GM12878 (cell line): ENCODE results near the gene FBXW9. TPM values are rescaled to one million over a fixed set of nuclear protein-coding genes. Genes with fewer than 3 reads are reported as not detected.

Experiments
- ATAC-seq: fragments of 200-7000 bp; cut with Tn5 transposase; 3 replicates; pipeline ENCODE4 v1.9.1; 2020; ENCODE audit warnings: mild to moderate bottlenecking, moderate library complexity
- BruUV-seq: library from RNA; stranded (reverse); fragments of 400-500 nt; replicated peaks from 2 replicates; lab custom pipeline; 2021; lab: Mats Ljungman, UMichigan
- CTCF ChIA-PET: fragments of 300-600 bp; sonication (Branson Sonifier 250); formaldehyde crosslinking; extraction: SDS; loops from one replicate; lab custom pipeline; 2021; ENCODE audit warnings: inconsistent platforms; lab: Yijun Ruan, JAX
- POLR2A ChIA-PET: fragments of 350-600 bp; formaldehyde crosslinking; extraction: SDS; loops from one replicate; lab custom pipeline; 2021; ENCODE audit warnings: inconsistent platforms; lab: Charles Lee
- RAD21 ChIA-PET: fragments of 300-600 bp; sonication (Branson Sonifier 250); formaldehyde crosslinking; loops from one replicate; lab custom pipeline; 2023; ENCODE audit warnings: antibody characterized with exemption; ENCODE audit not compliant: unreplicated experiment; lab: Charles Lee
- SMC1A ChIA-PET: fragments of 300-600 bp; sonication (Branson Sonifier 250); formaldehyde crosslinking; loops from one replicate; lab custom pipeline; 2023; ENCODE audit not compliant: unreplicated experiment, uncharacterized antibody; lab: Charles Lee
- DNase-seq: peaks from one replicate; pipeline ENCODE4 v3.0.0-alpha.2; 2011; ENCODE audit warnings: low read depth, low spot score
- FAIRE-seq: peaks from 3 replicates; lab custom pipeline; 2011; peaks lifted over from hg19 to GRCh38; lab: Jason Lieb, UNC
- H2AFZ ChIP-seq: 2 replicates; pipeline ENCODE4 v1.6.0; 2011; ENCODE audit warnings: low read depth, low read length, control low read depth; ENCODE audit not compliant: control insufficient read depth
- H3K27ac ChIP-seq: 2 replicates; pipeline ENCODE4 v1.5.1; 2011; ENCODE audit warnings: control low read depth; ENCODE audit not compliant: control insufficient read depth, insufficient read depth
- H3K27me3 ChIP-seq, 2 experiments: replicated peaks in 1 of 2; 2 replicates each; pipeline versions ENCODE4 v1.6.0 to v1.6.1; 2011; ENCODE audit warnings: low read length in 1 of 2; ENCODE audit not compliant: control insufficient read depth in 2 of 2, insufficient read depth in 2 of 2
- H3K36me3 ChIP-seq, 2 experiments: 2 replicates each; pipeline ENCODE4 v1.5.1; 2011; ENCODE audit warnings: low read length in 1 of 2; ENCODE audit not compliant: control insufficient read depth in 2 of 2, insufficient read depth in 2 of 2
- H3K4me1 ChIP-seq: 2 replicates; pipeline ENCODE4 v1.6.1; 2011; ENCODE audit warnings: mild to moderate bottlenecking, low read length, moderate library complexity, mixed read lengths; ENCODE audit not compliant: control insufficient read depth, insufficient read depth
- H3K4me2 ChIP-seq: 2 replicates; pipeline ENCODE4 v1.6.0; 2011; ENCODE audit warnings: control low read depth; ENCODE audit not compliant: control insufficient read depth, insufficient read depth
- H3K4me3 ChIP-seq: fragments of 200-600 bp; sonication (generic); 2 replicates; pipeline ENCODE4 v1.5.1; 2016
- H3K79me2 ChIP-seq: 2 replicates; pipeline ENCODE4 v1.6.0; 2011; ENCODE audit warnings: low read length; ENCODE audit not compliant: control insufficient read depth, insufficient read depth
- H3K9ac ChIP-seq: 2 replicates; pipeline ENCODE4 v1.8.0; 2011; ENCODE audit warnings: low read length, control low read depth, mixed read lengths; ENCODE audit not compliant: control insufficient read depth, insufficient read depth
- H3K9me3 ChIP-seq: replicated peaks from 3 replicates; pipeline ENCODE4 v1.5.1; 2011; ENCODE audit warnings: mild to moderate bottlenecking, low read length; ENCODE audit not compliant: control insufficient read depth, insufficient read depth
- H4K20me1 ChIP-seq: 2 replicates; pipeline ENCODE4 v1.6.0; 2011; ENCODE audit not compliant: control insufficient read depth, insufficient read depth
- BCLAF1 ChIP-seq: fragments of 450-650 bp; IDR thresholded peaks from 2 replicates; pipeline ENCODE4 v1.6.1; 2017; ENCODE audit warnings: antibody characterized with exemption, mild to moderate bottlenecking, moderate library complexity
- CREM ChIP-seq: IDR thresholded peaks from 2 replicates; pipeline ENCODE4 v1.6.1; 2014; ENCODE audit warnings: antibody characterized with exemption, low read depth
- GABPA ChIP-seq: IDR thresholded peaks from 2 replicates; pipeline ENCODE4 v1.6.1; 2014; ENCODE audit warnings: antibody characterized with exemption, low read depth, mild to moderate bottlenecking, inconsistent platforms
- HSF1 ChIP-seq: fragments of 150-350 bp; IDR thresholded peaks from 2 replicates; pipeline ENCODE4 v1.6.1; 2014; ENCODE audit warnings: mild to moderate bottlenecking, low read depth, low read length
- JUNB ChIP-seq: IDR thresholded peaks from 2 replicates; pipeline ENCODE4 v1.6.1; 2016; ENCODE audit warnings: antibody characterized with exemption, mild to moderate bottlenecking
- RBBP5 ChIP-seq: fragments of 200-600 bp; sonication (generic); conservative IDR thresholded peaks from 2 replicates; pipeline ENCODE4 v1.6.1; 2016
- SIX5 ChIP-seq: IDR thresholded peaks from 2 replicates; pipeline ENCODE4 v1.6.1; 2011; ENCODE audit warnings: mild to moderate bottlenecking, low read depth, low read length, moderate library complexity; ENCODE audit not compliant: severe bottlenecking
- SMAD5 ChIP-seq: IDR thresholded peaks from 2 replicates; pipeline ENCODE4 v1.6.1; 2016; ENCODE audit warnings: antibody characterized with exemption, low read depth
- SUPT20H ChIP-seq: IDR thresholded peaks from 2 replicates; pipeline ENCODE4 v1.6.1; 2011; ENCODE audit warnings: low read depth, mild to moderate bottlenecking, low read length, moderate library complexity, borderline replicate concordance; ENCODE audit not compliant: control insufficient read depth
- WRNIP1 ChIP-seq: IDR thresholded peaks from 2 replicates; pipeline ENCODE4 v1.6.1; 2011; ENCODE audit warnings: low read depth, low read length, improper control_type of control experiment, borderline replicate concordance
- ZNF622 ChIP-seq: fragments of 450-650 bp; IDR thresholded peaks from 2 replicates; pipeline ENCODE4 v1.6.1; 2017; ENCODE audit warnings: mild to moderate bottlenecking, inconsistent platforms
- WGBS: methylation state at CpG from one replicate; pipeline ENCODE4 v1.1.6; 2016; ENCODE audit warnings: low lambda C conversion rate; ENCODE audit not compliant: insufficient replicate concordance, insufficient coverage; ENCODE audit errors: missing lambda C conversion rate; 5-methylcytosine and 5-hydroxymethylcytosine counted together
- in situ Hi-C: fragments of 300-500 bp; cut with MboI; formaldehyde crosslinking; loops from 9 replicates; pipeline ENCODE4 v1.14.3; 2018; ENCODE audit warnings: mixed read lengths
- intact Hi-C: fragments of 100-400 bp; cut with micrococcal nuclease; formaldehyde crosslinking; loops from one replicate; pipeline ENCODE4 v1.14.2; 2022; ENCODE audit not compliant: unreplicated experiment
- polyA plus RNA-seq, 11 experiments: library from polyadenylated mRNA; depleted of rRNA in 4 of 11; unstranded in 6 of 11; stranded (reverse) in 5 of 11; fragments of >200 nt; fragmentation: Nextera tagmentation in 4 of 11; fragmentation: Illumina TruSeq in 1 of 11; extraction: Ambion mirVana in 4 of 11; extraction: Trizol in 1 of 11; gene quantifications; 1 replicate in 1 of 11; 2 replicates in 10 of 11; pipeline versions ENCODE4 v1.2.1 to v1.2.3, GENCODE V29; 2011 to 2016; ENCODE audit warnings: inconsistent platforms in 2 of 11, missing spikeins in 2 of 11, low read depth in 1 of 11
- total RNA-seq, 4 experiments: library from RNA; depleted of rRNA in 3 of 4; stranded (reverse); fragments of >200 nt in 3 of 4; fragmentation: Illumina TruSeq in 1 of 4; extraction: Trizol in 1 of 4; gene quantifications; 2 replicates each; pipeline versions ENCODE4 v1.2.1 to v1.2.3, GENCODE V29; 2013 to 2021
- TF ChIP-seq, protein P1 (sequence below), 3 experiments: IDR thresholded peaks in 2 of 3; conservative IDR thresholded peaks in 1 of 3; 2 replicates each; pipeline ENCODE4 v1.5.1; 2011; ENCODE audit warnings: low read depth in 3 of 3, low read length in 3 of 3, mild to moderate bottlenecking in 3 of 3, control low read depth in 2 of 3, moderate library complexity in 2 of 3, inconsistent platforms in 1 of 3, mixed read lengths in 1 of 3; ENCODE audit not compliant: control insufficient read depth in 2 of 3, insufficient read depth in 1 of 3; ENCODE audit errors: extremely low read depth in 1 of 3

The FBXW9 gene
- total and polyA plus RNA-seq, 10 of the 15 experiments (the other 5 are each of a cell fraction or from before 2014, with no cell fraction given): 0.21 to 14.8 (median 7.3) TPM

DNA sequence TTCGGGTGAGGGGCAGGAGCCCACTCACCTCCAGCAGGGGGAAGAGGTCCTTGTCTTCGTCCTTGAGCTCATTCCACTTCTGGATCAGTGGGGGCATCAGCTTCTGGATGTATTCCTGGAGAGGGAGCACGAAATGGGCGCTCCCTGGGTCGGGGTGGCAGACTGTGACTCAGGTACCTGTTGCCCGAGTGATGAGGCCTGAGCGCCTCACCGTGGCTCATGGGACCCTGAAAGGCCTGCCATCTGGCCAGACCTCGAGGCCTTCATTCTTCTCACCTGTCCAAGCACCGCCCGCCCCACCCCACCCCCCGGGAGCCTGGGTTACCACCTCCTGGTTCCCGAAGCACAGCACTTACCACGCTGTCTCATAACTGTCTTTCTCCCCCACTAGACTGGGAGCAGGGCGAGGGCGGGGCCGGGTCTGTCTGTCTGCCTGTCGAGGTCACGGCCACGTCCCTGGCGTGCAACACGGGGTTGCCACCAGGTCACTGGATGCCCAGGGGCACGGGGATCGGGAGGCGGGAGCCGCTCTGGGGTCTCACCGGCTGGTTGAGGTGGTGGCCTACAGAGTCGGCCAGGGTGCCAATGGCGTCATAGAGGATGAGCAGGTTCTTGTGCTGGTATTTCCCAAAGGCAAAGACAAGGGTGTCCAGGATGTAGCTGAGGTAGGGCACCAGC is 9.4 kb upstream of the FBXW9 start:
- Histone ChIP-seq H3K27me3 (no peaks in the 10 kb centered on the region), H2AFZ (no peak overlapping the region), H3K9ac (no peak overlapping the region), H3K4me2 (no peak overlapping the region), H3K4me1 (no peaks in the 10 kb centered on the region), H3K36me3 (peaks cover 31 to 49% of the 10 kb centered on the region in 2 experiments), H3K4me3 (no peak overlapping the region), H4K20me1 (no peaks in the 10 kb centered on the region), H3K9me3 (no peaks in the 10 kb centered on the region), H3K27ac (no peak overlapping the region), H3K79me2 (no peaks in the 10 kb centered on the region)
- in situ Hi-C loops: no loop called here
- intact Hi-C loops: no loop called here
- ATAC-seq (no peak), DNase-seq (no peak), FAIRE-seq (no peak)
- ChIA-PET SMC1A (no interaction called here), RAD21 (no interaction called here), POLR2A (no interaction called here), CTCF (no interaction called here)
- BruUV-seq: no TSS peak
- WGBS: 97% methylated on average over 24 of the region's 29 CpGs
- TF ChIP-seq CREM: no peak
- no peak for TF ChIP-seq GABPA
- TF ChIP-seq RBBP5: no peak
- TF ChIP-seq SMAD5: no peak
- TF ChIP-seq JUNB: no peak
- no peak for TF ChIP-seq HSF1
- no peak for TF ChIP-seq SIX5
- TF ChIP-seq ZNF622: no peak
- no peak for TF ChIP-seq WRNIP1
- no peak for TF ChIP-seq SUPT20H
- TF ChIP-seq, protein P1, sequence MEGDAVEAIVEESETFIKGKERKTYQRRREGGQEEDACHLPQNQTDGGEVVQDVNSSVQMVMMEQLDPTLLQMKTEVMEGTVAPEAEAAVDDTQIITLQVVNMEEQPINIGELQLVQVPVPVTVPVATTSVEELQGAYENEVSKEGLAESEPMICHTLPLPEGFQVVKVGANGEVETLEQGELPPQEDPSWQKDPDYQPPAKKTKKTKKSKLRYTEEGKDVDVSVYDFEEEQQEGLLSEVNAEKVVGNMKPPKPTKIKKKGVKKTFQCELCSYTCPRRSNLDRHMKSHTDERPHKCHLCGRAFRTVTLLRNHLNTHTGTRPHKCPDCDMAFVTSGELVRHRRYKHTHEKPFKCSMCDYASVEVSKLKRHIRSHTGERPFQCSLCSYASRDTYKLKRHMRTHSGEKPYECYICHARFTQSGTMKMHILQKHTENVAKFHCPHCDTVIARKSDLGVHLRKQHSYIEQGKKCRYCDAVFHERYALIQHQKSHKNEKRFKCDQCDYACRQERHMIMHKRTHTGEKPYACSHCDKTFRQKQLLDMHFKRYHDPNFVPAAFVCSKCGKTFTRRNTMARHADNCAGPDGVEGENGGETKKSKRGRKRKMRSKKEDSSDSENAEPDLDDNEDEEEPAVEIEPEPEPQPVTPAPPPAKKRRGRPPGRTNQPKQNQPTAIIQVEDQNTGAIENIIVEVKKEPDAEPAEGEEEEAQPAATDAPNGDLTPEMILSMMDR (IDR thresholded peaks at IDR 0.05 in 2 of 3, conservative IDR thresholded peaks at IDR 0.05 in 1 of 3; ENCODE audit: control insufficient read depth in 2 of 3, extremely low read depth in 1 of 3, insufficient read depth in 1 of 3, low read depth in 3 of 3, low read length in 3 of 3): no peak
- no peak for TF ChIP-seq BCLAF1
